Neural progenitor cell (in vitro differentiated cells): ENCODE measurements around the gene AK8.

Experiments used
- EZH2 ChIP-seq: fragments of 200-600 bp; sonication (generic); IDR thresholded peaks from 2 replicates; pipeline ENCODE4 v1.6.1; 2017; ENCODE audit warnings: antibody characterized with exemption, mild to moderate bottlenecking, moderate library complexity
- EZH2phosphoT487 ChIP-seq: fragments of 200-600 bp; sonication (generic); IDR thresholded peaks from 2 replicates; pipeline ENCODE4 v1.6.1; 2017; ENCODE audit warnings: antibody characterized with exemption
- TF ChIP-seq, protein P1 (sequence below): fragments of 200-600 bp; sonication (generic); IDR thresholded peaks from 2 replicates; pipeline ENCODE4 v1.5.1; 2017; ENCODE audit warnings: antibody characterized with exemption, mild to moderate bottlenecking

DNA sequence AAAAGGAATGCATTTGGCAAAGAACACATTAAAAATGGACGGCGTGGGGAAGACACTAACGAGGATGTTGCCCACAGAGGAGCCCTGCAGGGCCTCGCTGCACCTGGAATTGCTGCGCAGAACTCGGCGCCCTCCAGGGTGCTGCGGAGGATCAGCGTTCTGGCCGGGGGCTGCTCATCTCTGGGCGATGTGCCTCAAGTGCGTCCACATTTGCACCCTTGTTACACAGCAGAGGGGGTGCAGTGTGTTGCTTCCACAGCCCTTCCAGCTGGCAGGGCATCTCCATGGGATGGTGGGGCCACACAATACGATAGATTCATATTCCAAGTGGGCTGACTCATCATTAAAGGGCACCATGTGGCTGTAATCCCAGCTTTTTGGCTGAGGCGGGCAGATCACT, 63.1 kb downstream of the AK8 start:
- TF ChIP-seq, protein P1, sequence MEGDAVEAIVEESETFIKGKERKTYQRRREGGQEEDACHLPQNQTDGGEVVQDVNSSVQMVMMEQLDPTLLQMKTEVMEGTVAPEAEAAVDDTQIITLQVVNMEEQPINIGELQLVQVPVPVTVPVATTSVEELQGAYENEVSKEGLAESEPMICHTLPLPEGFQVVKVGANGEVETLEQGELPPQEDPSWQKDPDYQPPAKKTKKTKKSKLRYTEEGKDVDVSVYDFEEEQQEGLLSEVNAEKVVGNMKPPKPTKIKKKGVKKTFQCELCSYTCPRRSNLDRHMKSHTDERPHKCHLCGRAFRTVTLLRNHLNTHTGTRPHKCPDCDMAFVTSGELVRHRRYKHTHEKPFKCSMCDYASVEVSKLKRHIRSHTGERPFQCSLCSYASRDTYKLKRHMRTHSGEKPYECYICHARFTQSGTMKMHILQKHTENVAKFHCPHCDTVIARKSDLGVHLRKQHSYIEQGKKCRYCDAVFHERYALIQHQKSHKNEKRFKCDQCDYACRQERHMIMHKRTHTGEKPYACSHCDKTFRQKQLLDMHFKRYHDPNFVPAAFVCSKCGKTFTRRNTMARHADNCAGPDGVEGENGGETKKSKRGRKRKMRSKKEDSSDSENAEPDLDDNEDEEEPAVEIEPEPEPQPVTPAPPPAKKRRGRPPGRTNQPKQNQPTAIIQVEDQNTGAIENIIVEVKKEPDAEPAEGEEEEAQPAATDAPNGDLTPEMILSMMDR: no peak
- TF ChIP-seq EZH2phosphoT487 (no peak), EZH2 (no peak)
